Osteoblast (primary cell): ENCODE data around the gene RANGAP1. TPM values are rescaled to one million over a fixed set of nuclear protein-coding genes. Genes with fewer than 3 reads are reported as not detected.
"Not testable (repeated sequence)": the region's sequence is repeated elsewhere in the genome, so short reads cannot be mapped to it uniquely, and the experiment has no call there.

Experiments
- DNase-seq: peaks from one replicate; pipeline ENCODE4 v3.0.0; 2011; ENCODE audit warnings: low spot score, mixed read lengths; ENCODE audit not compliant: insufficient read length; ENCODE audit errors: missing footprints
- H2AFZ ChIP-seq: 2 replicates; pipeline ENCODE4 v1.6.0; 2011; ENCODE audit warnings: mild to moderate bottlenecking, low read length
- H3K27ac ChIP-seq: 2 replicates; pipeline ENCODE4 v1.5.1; 2011; ENCODE audit warnings: mild to moderate bottlenecking, low read depth, low read length, moderate library complexity
- H3K27me3 ChIP-seq: 2 replicates; pipeline ENCODE4 v1.6.0; 2012; ENCODE audit warnings: mild to moderate bottlenecking, control low read depth, inconsistent platforms, low read length, moderate library complexity; ENCODE audit not compliant: insufficient read depth
- H3K36me3 ChIP-seq: 2 replicates; pipeline ENCODE4 v1.5.1; 2011; ENCODE audit warnings: mild to moderate bottlenecking, low read length, control low read depth, moderate library complexity; ENCODE audit not compliant: insufficient read depth
- H3K4me1 ChIP-seq: 2 replicates; pipeline ENCODE4 v1.5.1; 2011; ENCODE audit warnings: mild to moderate bottlenecking, low read length, control low read depth, moderate library complexity; ENCODE audit not compliant: insufficient read depth
- H3K4me2 ChIP-seq: 2 replicates; pipeline ENCODE4 v1.6.0; 2011; ENCODE audit warnings: mild to moderate bottlenecking, low read length; ENCODE audit not compliant: insufficient read depth
- H3K4me3 ChIP-seq: fragments of 200-600 bp; sonication (generic); 3 replicates; pipeline ENCODE4 v1.5.1; 2012; ENCODE audit warnings: mild to moderate bottlenecking, low read length, inconsistent platforms; ENCODE audit not compliant: insufficient read depth
- H3K79me2 ChIP-seq: 2 replicates; pipeline ENCODE4 v1.6.0; 2012; ENCODE audit warnings: mild to moderate bottlenecking, low read length, control low read depth, inconsistent platforms; ENCODE audit not compliant: insufficient read depth
- H3K9me3 ChIP-seq: 2 replicates; pipeline ENCODE4 v1.5.1; 2011; ENCODE audit warnings: low read depth, low read length, control low read depth
- H4K20me1 ChIP-seq: 2 replicates; pipeline ENCODE4 v1.6.0; 2012; ENCODE audit warnings: mild to moderate bottlenecking, low read length, control low read depth; ENCODE audit not compliant: insufficient read depth
- total RNA-seq: library from RNA; depleted of rRNA; stranded (reverse); fragments of >200 nt; gene quantifications from 2 replicates; pipeline ENCODE4 v1.2.3, GENCODE V29; 2012
- TF ChIP-seq, protein P1 (sequence below): IDR thresholded peaks from 2 replicates; pipeline ENCODE4 v1.5.1; 2011; ENCODE audit warnings: mild to moderate bottlenecking, low read depth, low read length, moderate library complexity; ENCODE audit errors: extremely low read depth

RANGAP1 gene
- total RNA-seq, 1 donor = 31.8 TPM

DNA sequence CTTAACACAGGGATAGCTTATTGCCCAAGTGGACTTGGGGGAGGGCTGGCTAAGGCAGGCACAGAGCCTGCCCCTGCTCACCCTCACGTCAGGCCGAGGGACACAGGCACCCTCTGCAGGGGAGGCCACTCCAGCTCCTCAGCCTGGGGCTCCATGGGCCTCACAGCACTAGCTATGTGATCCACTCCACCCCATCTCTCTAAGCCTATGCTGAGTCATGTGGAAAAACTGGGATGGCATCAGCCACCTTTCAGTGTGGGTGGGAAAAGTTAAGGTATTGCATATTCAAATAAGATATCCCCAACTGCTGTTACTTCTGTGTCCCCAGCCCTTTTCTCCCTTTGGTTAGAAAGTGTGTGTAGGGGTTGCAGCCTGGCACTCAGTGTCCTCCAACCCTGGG lies 22.3 kb downstream of the RANGAP1 start:
- peaks cover 11% of the 10 kb centered on the region for H4K20me1 ChIP-seq
- H3K79me2 ChIP-seq = peaks cover 18% of the 10 kb centered on the region

DNA sequence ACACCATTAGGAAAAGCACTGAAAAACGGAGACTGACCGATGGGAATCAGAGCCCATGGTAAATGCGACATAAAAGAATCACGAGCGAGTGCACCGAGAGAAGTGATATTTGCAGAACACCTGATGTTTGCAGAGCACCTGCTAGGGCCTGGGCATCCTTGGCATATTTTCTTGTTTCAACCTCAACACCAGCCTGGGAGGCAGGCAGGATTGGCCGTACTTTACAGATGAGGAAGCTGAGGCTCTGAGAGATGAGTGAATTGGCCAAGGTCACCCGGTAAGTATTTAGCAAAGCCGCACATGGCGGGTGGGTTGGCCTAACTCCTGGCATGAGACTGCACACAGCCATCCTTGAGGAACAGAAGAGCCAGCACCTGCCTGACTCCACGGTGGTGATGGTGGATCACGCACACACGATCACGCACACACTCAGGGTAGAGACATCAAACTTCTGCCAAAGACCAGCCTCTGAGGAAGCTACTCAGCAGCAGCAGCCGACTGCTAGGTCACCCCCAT lies 23.7 kb downstream of the RANGAP1 start:
- Histone ChIP-seq H3K27me3 (no peaks in the 10 kb centered on the region), H3K4me2 (no peak overlapping the region), H3K9me3 (no peaks in the 10 kb centered on the region), H3K79me2 (peaks cover 18% of the 10 kb centered on the region), H2AFZ (no peak overlapping the region), H3K4me1 (no peaks in the 10 kb centered on the region), H3K4me3 (no peak overlapping the region), H3K36me3 (peaks cover 86% of the 10 kb centered on the region), H3K27ac (no peak overlapping the region), H4K20me1 (peaks cover 7% of the 10 kb centered on the region)
- TF ChIP-seq, protein P1, sequence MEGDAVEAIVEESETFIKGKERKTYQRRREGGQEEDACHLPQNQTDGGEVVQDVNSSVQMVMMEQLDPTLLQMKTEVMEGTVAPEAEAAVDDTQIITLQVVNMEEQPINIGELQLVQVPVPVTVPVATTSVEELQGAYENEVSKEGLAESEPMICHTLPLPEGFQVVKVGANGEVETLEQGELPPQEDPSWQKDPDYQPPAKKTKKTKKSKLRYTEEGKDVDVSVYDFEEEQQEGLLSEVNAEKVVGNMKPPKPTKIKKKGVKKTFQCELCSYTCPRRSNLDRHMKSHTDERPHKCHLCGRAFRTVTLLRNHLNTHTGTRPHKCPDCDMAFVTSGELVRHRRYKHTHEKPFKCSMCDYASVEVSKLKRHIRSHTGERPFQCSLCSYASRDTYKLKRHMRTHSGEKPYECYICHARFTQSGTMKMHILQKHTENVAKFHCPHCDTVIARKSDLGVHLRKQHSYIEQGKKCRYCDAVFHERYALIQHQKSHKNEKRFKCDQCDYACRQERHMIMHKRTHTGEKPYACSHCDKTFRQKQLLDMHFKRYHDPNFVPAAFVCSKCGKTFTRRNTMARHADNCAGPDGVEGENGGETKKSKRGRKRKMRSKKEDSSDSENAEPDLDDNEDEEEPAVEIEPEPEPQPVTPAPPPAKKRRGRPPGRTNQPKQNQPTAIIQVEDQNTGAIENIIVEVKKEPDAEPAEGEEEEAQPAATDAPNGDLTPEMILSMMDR = no peak
- peak; percentile 43 for DNase-seq

More for the DNA sequence above, 22.3 kb downstream of the RANGAP1 start:
- Histone ChIP-seq H3K4me2 (no peak overlapping the region), H2AFZ (no peak overlapping the region), H3K36me3 (peaks cover 87% of the 10 kb centered on the region), H3K27ac (no peak overlapping the region), H3K9me3 (no peaks in the 10 kb centered on the region), H3K4me1 (no peaks in the 10 kb centered on the region), H3K27me3 (no peaks in the 10 kb centered on the region), H3K4me3 (no peak overlapping the region)
- peak; percentile 84 for DNase-seq
- TF ChIP-seq, protein P1 = no peak

DNA sequence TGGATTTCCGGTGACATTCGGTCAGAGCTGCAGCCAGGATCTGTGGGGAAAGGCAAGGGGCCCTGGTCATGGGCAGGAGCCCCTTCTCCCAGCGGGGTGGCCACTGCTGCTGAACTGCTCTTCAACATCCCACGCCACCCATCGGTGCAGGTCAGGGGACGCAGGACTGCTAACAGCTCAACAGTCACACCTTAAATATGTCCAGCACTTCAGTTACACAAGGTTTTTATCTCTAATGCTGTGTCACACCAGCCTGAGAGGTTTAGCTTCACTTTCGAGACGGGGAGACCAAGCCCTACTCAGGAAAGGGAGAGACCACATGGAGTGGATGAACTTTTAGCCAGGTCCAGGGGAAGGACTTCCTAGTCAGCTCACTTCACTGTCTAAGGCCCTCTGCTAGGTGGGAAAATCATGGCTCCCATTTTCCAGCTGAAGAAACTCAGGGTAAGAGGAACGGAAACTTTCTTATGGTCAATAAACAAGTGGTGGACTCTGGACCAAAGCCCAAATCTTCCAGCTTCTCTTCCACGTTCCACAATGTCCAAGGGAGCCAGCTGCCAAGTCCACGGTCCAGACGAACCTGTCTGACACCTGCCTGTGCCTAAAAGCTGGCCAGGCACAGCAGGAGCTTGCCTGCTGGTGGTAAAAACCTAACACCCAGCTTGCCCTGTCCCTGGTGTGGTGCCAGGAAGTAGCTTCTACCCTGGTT lies 24.3 kb downstream of the RANGAP1 start:
- Histone ChIP-seq H3K27me3 (no peaks in the 10 kb centered on the region), H3K27ac (no peak overlapping the region), H3K4me3 (no peak overlapping the region), H3K9me3 (no peaks in the 10 kb centered on the region), H3K79me2 (peaks cover 23% of the 10 kb centered on the region), H2AFZ (no peak overlapping the region), H3K4me1 (no peaks in the 10 kb centered on the region), H4K20me1 (peaks cover 5% of the 10 kb centered on the region), H3K4me2 (no peak overlapping the region), H3K36me3 (peaks cover 88% of the 10 kb centered on the region)
- peak; percentile 58 for DNase-seq
- TF ChIP-seq, protein P1 = no peak

DNA sequence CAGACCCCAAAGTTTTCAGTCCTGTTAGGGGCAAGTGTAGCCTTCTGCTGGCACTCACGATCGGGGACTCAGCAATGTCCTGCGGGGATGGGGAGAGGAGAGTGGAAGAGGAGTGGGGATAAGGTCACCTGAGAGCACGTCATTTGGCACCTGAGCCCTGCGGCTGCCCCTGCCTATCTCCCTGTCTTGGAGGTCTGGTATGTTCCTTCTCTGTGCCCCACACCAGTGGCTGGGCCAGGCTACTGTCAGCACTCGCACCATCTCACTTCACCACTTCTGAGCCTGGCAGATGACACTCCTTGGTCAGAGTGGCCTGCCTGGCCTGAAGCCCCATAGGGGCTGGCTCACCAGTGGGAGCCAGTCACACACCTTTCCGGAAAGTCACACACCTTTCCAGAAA lies 25.1 kb downstream of the RANGAP1 start:
- Histone ChIP-seq H4K20me1 (peaks cover 10% of the 10 kb centered on the region), H3K79me2 (peaks cover 25% of the 10 kb centered on the region), H3K36me3 (peaks cover 89% of the 10 kb centered on the region), H3K27me3 (no peaks in the 10 kb centered on the region), H3K9me3 (no peaks in the 10 kb centered on the region), H3K4me2 (no peak overlapping the region), H3K27ac (no peak overlapping the region), H2AFZ (no peak overlapping the region), H3K4me1 (no peaks in the 10 kb centered on the region), H3K4me3 (no peak overlapping the region)
- TF ChIP-seq, protein P1 = no peak
- DNase-seq = peak; percentile 67

DNA sequence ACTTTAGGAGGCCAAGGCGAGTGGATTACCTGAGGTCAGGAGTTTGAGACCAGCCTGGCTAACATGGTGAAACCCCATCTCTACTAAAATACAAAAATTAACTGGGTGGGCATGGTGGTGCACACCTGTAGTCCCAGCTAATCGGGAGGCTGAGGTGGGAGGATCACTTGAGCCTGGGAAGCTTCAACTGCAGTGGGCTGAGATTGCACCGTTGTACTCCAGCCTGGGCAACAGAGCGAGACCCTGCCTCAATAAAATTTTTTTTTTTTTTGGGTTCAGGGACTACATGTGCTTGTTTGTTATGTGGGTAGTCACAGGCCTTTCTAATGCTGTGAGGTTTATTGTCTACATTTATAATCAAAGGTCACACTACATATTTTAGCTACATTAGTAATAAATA lies 26.2 kb downstream of the RANGAP1 start:
- peak; percentile 62 for DNase-seq
- Histone ChIP-seq H4K20me1 (peaks cover 11% of the 10 kb centered on the region), H3K36me3 (peaks cover 89% of the 10 kb centered on the region), H3K79me2 (peaks cover 23% of the 10 kb centered on the region)
- not testable (repeated sequence) for H3K4me3 ChIP-seq, H3K27ac ChIP-seq, H3K4me1 ChIP-seq, H3K27me3 ChIP-seq, H3K4me2 ChIP-seq, H3K9me3 ChIP-seq, H2AFZ ChIP-seq
